Coronary artery (tissue), 2 donors: ENCODE results near the gene LSM2.
A peak's percentile ranks its signal among the peaks of the same experiment; 100 is the strongest.

Source experiments
- DNase-seq: peaks from one replicate; pipeline ENCODE4 v3.0.0-alpha.2; 2017; ENCODE audit warnings: low spot score
- H3K27ac ChIP-seq, 2 donors: fragments of 200-600 bp; sonication (generic); one replicate each; pipeline ENCODE4 v1.5.1; 2016 to 2019
- H3K4me3 ChIP-seq: fragments of 200-600 bp; sonication (generic); 2 replicates; pipeline ENCODE4 v1.5.1; 2016; ENCODE audit warnings: mild to moderate bottlenecking, moderate library complexity
- TF ChIP-seq, protein P1 (sequence below): fragments of 200-600 bp; sonication (generic); IDR thresholded peaks from one replicate; pipeline ENCODE4 v1.5.1; 2019; ENCODE audit warnings: antibody characterized with exemption

Gene LSM2

DNA sequence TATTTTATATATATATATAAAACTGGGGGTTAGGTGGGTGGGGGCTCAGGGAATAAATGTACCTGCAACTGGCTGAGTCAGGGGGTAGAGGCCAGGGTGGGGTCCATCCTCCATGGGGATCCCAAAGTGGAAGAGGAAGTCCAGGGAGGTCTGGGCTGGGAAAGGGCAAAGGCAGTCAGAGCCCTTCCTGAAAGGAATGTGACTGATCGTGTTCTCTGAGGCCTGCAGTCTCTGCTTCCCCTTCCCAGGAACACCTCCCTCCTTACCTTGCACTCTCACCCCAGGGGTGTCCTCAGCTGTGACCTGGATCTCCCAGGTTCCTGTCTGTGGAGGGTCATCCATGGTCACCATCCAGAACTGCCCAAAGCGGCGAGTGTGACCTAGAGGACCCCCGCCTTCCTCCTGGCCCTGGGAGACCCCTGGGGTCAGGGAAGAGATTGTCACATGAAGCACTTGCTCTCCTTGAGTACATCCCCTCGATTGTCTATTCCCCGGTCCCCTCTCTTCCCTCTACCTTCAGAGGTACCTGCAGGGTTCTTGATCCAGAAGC is 39.6 kb downstream of the LSM2 start:
- TF ChIP-seq, protein P1, sequence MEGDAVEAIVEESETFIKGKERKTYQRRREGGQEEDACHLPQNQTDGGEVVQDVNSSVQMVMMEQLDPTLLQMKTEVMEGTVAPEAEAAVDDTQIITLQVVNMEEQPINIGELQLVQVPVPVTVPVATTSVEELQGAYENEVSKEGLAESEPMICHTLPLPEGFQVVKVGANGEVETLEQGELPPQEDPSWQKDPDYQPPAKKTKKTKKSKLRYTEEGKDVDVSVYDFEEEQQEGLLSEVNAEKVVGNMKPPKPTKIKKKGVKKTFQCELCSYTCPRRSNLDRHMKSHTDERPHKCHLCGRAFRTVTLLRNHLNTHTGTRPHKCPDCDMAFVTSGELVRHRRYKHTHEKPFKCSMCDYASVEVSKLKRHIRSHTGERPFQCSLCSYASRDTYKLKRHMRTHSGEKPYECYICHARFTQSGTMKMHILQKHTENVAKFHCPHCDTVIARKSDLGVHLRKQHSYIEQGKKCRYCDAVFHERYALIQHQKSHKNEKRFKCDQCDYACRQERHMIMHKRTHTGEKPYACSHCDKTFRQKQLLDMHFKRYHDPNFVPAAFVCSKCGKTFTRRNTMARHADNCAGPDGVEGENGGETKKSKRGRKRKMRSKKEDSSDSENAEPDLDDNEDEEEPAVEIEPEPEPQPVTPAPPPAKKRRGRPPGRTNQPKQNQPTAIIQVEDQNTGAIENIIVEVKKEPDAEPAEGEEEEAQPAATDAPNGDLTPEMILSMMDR: no peak

DNA sequence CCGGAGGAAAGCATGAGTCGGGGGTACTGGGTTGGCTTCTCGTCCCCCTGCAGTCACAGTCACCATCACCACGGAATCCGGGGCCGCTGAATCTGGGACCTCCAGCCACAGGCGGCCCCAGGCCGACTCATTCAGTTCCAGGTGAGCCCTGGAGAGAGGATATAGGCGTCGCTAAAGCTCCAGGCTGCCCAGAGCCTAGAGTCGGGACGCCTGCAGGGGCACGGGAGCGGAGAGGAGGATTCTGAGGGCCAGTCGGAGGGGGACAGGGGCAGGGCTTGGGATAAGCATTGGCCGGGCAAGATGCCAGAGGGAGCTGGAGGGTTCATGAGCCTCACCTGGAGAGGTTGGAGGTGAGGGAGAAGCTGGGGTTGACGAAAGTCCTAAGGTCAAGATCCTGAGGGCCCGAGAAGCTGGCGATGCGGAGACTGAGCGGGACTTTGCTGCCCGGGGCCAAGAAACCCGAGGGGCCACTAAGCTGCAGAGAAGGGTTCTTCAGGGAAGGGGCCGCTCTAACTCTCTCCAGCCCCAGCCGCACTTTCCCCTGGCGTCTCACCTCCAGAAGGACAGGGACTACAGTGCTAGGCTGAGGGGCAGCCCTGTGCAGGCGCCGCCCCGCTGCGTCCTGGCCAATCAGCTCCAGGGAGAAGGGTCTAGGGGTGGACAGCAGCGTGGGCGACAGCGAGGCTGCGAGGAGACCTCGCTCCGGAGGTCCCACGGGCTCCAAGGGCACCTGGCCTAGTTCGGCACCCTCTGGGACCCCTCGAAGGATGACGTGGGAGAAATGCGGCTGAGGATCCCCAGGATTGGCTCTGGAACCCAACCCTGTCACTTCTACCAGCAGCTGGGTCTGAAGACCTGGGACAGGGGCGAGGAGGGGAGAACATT is 40.6 kb downstream of the LSM2 start:
- peak overlapping the region; percentile 51 for H3K4me3 ChIP-seq
- DNase-seq: no peak
- no peak overlapping the region for H3K27ac ChIP-seq
- TF ChIP-seq, protein P1: no peak

More for the DNA sequence above, 39.6 kb downstream of the LSM2 start:
- H3K27ac ChIP-seq: no peak overlapping the region
- no peak overlapping the region for H3K4me3 ChIP-seq
- DNase-seq: no peak

DNA sequence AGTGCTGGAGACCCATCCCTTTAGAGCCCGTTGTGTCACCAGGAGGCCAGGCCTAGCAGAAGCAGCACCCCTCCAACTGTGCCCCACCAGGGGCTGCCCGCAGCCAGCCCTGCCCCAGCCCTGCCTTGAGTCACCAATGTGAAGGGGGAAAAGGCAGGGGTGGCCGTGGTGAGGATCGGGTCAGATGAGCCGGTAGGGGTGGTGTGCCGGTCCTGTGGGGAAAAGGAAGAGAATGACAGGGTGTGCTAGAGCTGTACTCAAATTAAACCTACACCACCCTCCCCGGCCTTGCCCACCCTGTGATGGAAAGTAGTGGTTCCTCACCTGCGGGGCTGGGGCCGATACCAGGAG is 41.2 kb downstream of the LSM2 start:
- Histone ChIP-seq H3K4me3 (no peak overlapping the region), H3K27ac (no peak overlapping the region)
- TF ChIP-seq, protein P1: no peak
- DNase-seq: no peak

DNA sequence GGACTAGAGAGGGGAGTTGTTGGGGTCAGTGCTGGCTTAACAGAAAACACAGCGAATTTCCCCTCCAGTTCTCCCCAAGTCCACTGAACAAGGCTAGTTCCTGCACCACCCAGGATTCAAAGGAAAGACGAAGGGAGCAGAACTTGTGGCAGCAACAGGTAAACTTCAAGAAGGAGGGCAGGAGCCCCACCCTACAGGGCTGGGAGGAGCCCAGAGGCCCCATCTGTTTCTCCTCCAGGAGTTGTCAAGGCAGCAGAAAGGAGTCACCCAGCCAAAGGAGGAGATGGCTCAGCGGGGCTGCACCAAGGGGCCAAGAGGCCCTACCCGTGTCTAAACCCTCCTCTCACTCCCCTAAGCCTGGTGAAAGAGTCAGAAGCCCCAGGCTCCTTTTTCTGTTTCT is 42.6 kb downstream of the LSM2 start:
- Histone ChIP-seq H3K27ac (no peak overlapping the region), H3K4me3 (no peak overlapping the region)
- TF ChIP-seq, protein P1: no peak
- no peak for DNase-seq

DNA sequence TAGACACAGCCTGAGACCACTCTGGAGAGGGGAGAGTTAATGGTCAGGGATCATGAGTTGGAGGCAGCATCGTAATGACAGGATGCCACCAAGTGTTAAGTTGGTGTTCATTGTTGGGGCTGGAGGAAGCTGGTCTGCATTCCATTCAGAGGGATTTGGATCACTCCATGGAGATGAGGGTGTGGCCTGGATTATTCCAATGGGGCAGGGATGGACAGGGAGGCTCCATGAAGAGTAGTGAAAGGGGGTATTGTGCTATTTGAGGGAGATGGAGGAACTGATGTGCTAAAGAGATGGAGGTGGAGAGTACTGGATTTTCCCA is 43.2 kb downstream of the LSM2 start:
- H3K4me3 ChIP-seq: no peak overlapping the region
- TF ChIP-seq, protein P1: no peak
- DNase-seq: no peak
- no peak overlapping the region for H3K27ac ChIP-seq

DNA sequence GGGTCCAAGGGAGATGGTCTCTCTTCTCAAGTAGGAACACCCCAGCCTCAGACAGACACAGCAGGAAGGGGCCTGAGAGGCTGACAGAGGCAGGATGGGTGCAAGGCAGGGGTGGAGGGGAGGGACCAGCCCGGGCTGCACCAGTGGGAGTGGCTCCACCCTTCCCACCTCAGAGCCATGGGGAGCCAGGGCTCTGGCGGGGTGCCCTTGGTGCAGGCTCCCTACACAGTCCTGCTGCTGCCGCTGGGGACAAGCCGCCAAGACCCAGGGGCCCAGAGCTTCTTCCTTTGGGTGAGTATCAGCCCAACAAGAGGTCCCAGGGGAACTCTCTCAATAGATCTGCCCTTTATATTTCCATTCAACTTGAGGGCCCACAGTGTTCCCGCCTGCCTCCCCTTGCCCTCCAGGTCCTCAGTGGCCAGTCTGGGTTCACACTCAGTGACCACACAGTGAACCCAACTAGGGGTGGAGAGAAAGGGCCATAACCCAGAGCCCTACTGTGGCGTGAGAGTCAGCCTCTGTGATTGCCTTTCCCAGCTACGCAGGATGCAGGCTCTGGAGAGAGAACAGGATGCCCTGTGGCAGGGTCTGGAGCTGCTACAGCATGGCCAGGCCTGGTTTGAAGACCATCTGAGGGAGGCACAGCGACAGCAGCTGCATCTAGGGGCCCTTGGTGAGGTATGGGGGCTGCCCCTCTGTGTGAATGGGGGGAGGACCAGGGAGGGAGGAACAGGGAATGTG is 43.7 kb downstream of the LSM2 start:
- no peak for DNase-seq
- Histone ChIP-seq H3K27ac (no peak overlapping the region), H3K4me3 (no peak overlapping the region)
- TF ChIP-seq, protein P1: no peak
